Astrocyte of the cerebellum (primary cell): Measurements from ENCODE around the gene GGTLC3.
"Not testable (repeated sequence)": the region's sequence is repeated elsewhere in the genome, so short reads cannot be mapped to it uniquely, and the experiment has no call there.

Source experiments
- DNase-seq: peaks from one replicate; pipeline ENCODE4 v3.0.0-alpha.2; 2011; ENCODE audit warnings: low read depth
- H3K4me3 ChIP-seq: 2 replicates; pipeline ENCODE4 v1.5.1; 2011; ENCODE audit warnings: mild to moderate bottlenecking, low read depth, low read length, moderate library complexity
- in situ Hi-C: cut with HindIII; loops from 2 replicates; pipeline ENCODE4 v1.10.0; 2017; ENCODE audit warnings: low sequenced_read_pairs

Gene GGTLC3

DNA sequence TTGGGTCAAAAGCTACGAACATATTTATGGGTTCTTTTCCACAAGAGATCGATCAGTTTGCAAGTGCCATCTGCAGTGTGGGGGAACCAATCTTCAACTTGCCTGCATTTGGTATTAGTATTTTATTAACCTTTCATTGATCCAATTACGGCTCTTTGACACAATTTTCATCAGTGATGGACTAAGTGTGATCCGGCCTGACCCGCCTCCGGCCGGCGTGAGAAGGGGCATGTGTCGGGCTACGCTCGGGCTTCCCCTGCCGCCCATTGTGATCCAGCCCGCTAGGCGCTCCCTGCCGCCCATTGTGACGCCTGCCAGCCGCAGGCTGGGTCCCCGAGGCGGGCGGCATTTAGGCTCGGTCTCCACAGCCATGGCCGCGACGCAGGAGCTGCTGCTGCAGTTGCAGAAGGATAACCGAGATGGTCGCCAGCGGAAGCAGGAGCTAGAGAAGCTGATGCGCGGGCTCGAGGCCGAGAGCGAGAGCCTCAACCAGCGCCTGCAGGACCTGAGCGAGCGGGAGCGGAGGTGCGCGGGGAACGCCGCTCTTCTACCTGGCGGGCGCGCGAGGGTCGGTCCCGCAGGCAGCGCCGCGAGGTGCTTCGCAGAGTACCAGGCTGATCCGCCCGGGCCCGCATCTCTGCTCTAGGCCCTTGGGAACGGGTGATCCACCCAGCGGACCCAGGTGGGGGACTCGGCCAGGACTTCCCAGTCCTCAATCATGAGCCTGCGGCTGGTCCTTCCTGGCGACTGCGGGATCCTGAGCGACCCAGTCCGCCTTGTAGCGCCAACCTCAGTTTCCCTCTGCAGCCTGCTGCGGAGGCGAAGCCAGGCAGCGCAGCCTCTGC lies 10.0 kb upstream of the GGTLC3 start, which contains the start of gene TMEM191B:
Gene TMEM191B (plus strand): TSS at position 51 of the 845 bp plus-strand sequence. CDS start 179 bp downstream, at position 230.
- H3K4me3 ChIP-seq, in situ Hi-C loops, DNase-seq: not testable (repeated sequence)

DNA sequence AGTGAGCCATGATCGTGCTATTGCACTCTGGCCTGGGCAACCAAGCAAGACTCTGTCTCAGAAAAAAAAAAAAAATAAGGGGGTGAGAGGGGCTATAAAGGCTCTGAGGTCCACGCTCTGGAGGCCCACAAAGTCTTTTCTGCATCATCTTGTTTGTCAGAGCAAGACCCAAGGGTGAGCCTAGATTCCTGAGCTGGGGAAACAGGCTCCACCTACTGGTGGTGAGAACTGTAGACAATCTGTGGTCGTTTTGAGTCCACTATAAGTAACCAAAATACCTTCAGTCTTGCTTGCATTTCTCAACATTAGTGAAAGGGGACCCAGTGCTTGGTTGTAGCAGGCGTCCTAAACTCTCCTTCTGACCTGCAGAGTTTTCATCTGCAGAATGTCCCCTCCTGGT lies 5.4 kb upstream of the GGTLC3 start:
- DNase-seq, in situ Hi-C loops, H3K4me3 ChIP-seq: not testable (repeated sequence)

DNA sequence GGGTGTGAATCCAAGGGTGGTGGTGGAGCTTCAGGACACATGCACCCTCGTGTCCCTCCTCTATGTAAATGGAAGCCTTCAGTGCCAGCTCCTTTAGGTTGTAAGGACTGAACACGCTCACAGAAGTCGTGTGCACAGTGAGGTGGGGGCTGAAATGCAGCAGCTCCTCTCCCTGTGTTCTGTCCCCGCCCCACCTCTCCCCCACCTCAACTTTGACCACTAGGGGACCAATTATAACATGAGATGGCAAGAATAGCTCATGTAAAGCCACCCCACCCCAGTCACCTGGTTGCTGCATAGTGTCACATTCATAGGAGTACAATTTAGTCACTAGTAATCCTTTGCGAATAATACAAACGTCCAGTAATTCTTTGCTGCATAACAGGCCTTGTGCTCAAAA lies 4.8 kb upstream of the GGTLC3 start:
- in situ Hi-C loops, H3K4me3 ChIP-seq, DNase-seq: not testable (repeated sequence)

DNA sequence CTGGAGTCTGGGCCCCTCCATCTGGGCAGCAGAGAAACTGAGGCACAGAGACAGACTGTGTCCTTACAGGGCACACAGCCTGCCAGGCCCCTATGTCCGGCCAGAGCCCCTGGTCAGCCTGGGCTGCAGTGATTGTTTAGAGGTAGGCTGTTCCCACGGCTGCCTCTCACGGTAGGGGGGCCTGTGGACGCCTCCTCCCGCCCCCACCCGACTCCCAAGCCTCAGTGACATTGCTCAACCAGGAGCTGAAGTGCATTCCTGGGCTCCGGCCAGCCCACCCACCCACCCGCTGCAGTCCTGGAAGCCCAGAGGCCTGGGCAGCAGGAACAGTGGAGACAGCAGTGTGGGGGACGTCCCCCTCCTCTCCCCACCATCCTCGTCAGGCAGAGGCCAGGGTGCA lies 4.5 kb downstream of the GGTLC3 start:
- DNase-seq, H3K4me3 ChIP-seq, in situ Hi-C loops: not testable (repeated sequence)

DNA sequence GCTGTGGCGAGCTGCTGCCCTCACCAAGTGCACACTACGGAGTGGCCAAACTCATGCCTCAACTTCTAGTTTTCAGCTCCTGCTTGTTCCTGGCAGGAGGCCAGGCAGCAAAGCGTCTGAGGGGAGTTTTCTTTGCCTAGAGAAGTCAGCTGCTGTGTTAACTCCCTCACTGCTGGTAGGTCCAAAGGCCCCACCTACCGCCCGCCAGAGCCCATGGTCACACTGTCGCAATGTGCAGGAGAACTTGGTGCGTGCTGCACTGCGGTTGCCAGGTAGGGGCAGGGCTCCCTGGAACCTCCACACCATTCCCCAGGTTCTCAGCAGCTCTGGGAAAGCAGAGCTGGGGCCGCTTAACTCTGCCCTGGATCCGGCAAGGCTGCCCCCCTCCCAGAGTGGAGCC lies 5.6 kb downstream of the GGTLC3 start:
- DNase-seq, in situ Hi-C loops: not testable (repeated sequence)

DNA sequence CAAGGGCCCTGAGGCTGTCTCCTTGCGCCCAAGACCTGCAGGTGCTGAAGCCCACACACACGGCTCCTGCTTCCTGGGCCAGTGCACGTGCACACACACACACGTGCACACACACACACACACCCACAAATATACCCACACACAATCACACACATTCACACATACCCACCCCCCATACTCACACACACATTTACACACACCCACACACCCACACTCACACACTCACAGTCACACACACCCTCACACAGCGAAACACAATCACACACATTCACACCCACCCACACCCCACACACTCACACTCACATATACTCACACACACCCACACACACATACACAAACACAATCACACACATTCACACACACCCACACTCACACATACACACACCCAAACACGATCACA lies 6.6 kb downstream of the GGTLC3 start:
- H3K4me3 ChIP-seq, DNase-seq, in situ Hi-C loops: not testable (repeated sequence)

More for the DNA sequence above, 5.6 kb downstream of the GGTLC3 start:
- H3K4me3 ChIP-seq = not testable (repeated sequence)

DNA sequence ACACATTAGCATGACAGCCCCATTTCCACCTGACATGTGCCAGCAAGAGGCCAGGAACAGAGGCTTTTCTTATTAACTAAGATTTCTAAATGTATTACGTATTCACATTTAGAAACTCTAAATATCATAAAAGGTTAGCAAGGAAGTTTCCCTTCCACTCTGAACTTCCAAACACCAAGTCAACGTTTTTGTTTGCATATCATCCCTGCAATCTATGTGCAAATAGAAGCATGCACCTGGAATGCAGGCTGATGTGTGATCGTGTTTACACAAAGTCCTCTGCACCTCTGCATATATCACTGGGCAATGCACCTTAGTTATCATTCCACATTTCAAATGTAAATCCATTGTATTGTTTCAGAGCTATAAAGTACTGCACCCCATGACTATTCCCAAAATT lies 21.7 kb downstream of the GGTLC3 start:
- DNase-seq, H3K4me3 ChIP-seq, in situ Hi-C loops: not testable (repeated sequence)
